DMS153 treated with DMSO at 0.1 percent for 48 hours (cell line): ENCODE results near the gene PRKCA.
A peak's percentile ranks its signal among the peaks of the same experiment; 100 is the strongest.

Experiments used
- DNase-seq: peaks from one replicate; lab custom pipeline; 2025; ENCODE audit not compliant: unreplicated experiment; lab: John Stamatoyannopoulos, UW

The PRKCA gene

DNA sequence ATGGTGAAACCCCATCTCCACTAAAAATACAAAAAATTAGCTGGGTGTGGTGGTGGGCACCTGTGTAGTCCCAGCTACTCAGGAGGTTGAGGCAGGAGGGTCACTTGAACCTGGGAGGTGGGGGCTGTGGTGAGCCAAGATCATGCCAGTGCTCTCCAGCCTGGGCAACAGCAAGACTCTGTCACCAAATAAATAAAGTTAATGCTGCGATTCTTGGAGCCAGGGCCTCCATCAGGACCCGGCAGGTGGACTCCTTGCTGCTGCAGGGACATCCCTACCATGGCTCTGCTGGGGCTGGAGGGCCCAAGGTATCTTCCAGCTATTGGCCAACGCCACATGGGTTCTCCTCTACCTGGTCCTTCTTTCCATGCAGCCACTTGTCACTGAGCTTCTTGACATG is 450.0 kb downstream of the PRKCA start:
- DNase-seq = no peak

DNA sequence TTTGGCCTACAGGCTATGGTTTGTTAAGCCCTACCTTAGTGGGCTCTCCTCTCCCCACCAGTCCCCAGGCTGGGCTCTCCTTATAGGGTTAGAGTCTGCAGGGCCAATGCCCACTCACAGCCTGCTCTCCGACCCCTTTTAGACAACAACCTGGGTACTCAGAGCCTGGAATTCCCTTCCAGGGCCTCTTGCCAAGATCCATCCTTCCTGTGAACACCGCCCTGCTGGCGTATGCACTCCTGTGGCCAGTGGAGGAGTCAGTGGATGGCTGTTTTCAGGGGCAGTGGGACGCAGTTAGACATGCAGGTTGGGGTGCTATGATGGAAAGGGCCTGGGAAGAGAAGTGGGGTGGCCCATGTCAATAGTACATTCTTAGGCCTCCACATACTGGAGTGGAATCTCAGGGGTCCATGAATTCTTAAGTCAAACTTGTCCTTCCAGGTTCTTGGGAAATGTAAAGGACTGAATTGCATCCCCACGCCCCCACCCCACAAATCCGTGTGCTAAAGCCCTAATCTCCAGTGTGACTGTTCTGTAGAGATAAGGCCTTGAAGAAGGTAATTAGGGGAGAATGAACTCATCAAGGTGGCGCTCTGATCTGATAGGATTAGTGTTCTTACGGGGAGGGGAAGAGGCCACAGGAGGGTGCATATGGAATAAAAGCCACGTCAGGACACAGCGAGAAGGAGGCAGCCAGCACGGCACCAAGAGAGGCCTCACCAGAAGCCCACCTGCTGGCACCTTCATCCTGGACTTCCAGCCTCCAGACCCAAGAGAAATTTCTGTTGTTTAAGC is 450.9 kb downstream of the PRKCA start:
- DNase-seq = no peak

DNA sequence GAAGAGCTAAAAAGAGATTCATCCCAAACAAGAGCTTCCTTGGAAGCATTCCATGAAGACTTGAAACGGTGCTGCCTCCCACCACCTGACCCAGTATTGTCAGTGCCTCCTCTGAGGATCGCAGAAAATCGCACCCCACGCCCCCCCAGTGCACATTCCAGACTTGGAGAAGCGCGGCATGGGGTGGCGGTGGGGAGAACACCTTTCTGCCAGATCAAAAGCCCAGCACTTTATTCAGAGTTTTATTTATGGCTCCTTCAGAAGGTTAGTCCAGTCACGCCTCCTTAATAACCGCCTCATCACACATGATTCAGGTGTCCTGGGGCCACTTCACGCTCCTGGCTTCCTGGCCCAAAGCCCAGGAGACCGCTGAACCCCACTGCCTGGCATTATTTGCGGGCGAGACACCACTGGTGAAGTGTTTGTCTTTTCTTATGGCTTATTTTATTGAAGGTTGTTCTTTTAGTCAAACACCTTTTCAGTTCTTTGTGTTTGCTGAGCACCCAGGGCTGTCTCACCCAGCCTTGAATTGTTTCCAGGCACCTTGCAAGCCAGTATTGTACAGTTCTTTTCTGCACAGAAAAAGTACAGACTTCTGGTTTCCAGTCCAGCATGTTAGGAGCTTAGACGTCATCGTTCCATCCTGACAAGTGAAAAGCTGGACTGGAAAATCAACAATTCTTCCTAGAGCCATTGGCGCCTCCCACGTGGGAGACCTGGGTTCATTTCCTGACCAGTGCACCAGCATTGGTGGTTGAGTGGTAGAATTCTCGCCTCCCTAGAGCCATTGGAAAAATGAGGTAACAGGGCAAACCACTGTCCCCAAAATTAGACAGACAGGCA is 452.9 kb downstream of the PRKCA start:
- DNase-seq = peak; percentile 99

DNA sequence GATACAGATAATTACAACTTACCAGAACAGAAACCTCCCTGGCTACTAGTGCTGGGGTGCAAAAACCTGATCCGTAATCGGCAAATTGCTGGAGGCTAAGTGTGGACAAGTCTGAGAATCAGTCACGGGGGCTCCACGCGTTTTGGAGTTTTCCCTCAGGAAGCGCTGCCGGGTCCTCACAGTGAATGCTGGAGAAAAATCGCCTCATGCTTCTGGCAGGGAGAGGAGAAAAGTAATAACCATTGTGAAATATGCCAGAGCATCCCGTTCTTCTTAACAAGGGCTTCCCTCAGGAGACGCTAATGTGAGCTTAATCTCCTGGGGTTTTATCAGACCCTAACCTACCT is 453.5 kb downstream of the PRKCA start:
- no peak for DNase-seq

DNA sequence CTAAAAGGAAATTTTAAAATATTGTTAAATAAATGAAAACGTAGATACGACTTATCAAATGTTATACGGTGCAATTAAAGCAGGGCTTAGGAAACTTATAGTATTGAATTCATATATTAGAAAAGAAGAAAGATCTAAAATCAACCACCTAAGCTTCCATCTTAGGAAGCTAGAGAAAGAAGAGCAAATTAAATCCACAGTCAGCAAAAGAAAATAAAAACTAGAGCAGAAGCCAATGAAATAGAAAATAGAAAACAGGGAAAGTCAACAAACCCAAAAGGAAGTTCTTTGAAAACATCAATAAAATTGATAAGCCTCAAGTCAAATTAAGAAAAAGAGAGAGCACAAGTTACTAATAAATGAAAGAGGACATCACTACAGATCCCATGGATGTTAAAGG is 457.9 kb downstream of the PRKCA start:
- no peak for DNase-seq

DNA sequence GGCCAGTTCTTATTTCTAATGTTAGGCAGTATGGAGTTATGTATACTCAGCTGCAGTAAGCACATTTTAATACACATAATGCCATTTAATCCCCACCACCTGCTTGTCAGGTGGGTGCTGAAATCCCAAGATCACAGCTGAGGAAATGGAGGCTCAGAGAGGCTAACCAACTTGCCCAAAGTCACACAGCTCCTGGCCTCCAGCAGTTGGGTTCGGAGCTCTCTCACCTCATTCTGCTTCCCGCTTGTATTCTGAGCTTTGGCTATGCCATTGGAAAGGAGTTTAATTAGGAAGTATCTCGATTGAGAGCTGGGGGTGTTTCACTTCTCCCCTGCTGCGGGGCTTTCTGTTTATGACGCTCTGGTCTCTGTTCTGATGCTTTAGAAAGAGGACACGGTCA is 459.9 kb downstream of the PRKCA start:
- DNase-seq = no peak

DNA sequence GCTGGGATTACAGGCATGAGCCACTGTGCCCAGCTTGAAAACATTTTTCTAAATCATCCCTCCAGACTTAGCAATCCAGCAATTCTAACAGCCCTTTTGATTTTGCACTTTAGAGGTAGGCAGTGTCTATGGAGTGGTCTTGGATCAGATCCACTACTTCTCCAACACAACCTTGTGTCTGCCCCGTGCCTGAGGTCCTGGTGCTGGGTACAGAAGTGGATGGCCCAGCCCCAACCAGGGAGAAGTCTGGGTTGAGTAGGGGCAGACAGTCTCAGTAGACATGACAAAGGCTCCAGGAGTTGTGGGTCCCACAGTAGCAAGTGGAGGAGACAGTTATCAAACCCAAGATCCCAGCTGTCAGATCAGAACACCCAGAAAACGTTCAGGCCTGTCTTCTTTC is 460.6 kb downstream of the PRKCA start:
- no peak for DNase-seq

DNA sequence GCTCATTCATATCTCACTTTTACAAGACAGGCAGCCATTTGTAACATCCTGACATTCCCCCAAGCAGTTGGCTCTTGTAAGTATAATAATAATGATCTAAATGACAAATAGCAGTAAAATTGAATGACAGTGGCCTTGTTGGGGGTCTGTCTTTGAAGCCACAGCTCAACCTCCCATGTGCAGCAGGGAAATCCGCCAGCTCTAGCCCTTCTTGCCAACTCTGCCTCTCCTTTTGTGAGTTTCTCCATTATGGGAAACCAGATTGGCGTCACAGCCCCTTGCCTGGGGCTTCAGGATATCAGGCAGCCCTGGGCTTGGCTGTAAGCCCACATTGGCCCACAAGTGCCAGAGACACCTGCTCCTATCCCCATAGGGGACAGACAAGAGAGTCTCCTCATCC is 462.1 kb downstream of the PRKCA start:
- peak; percentile 16 for DNase-seq

DNA sequence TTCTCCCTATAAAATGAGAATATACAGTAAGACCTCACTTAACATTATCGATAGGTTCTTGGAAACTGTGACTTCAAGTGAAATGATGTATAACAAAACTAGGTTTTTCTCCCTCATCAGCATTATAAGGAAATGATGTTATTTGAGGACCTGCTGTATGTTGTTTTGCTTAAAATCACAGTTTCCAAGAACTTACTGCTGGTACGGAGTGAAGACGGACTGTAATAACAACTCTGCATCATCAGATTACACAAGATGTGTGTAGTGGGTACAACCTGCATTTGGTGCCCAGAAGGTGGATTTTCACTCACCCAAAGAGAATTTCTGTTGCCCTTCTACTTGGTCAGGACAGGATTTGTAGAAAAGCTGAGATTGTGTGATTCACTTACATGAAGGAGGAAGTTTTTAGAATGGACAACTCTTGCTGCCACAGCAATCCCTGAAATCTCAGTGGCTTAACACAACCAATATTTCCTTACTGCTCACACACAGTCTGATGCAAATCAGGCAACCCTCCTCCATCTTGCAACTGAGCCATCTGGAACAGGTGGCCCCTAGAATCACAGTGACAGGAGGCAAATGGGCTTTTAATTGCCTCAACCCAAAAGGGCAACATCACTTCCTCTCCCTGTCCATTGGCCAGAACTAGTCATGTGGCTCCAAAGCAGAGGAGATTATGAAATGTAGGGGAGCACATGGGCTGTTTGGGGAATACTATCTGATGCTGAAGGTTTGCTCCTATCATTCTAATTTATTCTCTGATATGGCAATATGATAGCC is 464.9 kb downstream of the PRKCA start:
- no peak for DNase-seq

DNA sequence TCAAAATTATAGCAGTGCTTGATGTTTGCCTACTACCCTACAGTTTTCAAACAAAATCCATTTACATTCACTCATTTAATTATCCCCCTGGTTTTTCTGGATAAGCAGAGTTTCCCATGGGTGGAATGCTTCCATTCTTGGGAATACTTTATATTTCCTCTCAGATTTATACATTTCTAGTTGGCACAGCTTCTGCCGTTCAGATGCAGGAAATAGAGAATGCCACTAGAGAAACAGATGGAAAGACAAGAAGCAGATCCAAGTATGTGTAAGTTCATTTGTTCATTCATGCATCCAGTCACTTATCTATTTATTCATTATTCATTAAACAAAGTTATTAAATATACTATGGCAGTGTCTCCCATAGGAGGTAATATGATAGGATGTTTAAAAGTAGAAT is 467.5 kb downstream of the PRKCA start:
- DNase-seq = no peak

DNA sequence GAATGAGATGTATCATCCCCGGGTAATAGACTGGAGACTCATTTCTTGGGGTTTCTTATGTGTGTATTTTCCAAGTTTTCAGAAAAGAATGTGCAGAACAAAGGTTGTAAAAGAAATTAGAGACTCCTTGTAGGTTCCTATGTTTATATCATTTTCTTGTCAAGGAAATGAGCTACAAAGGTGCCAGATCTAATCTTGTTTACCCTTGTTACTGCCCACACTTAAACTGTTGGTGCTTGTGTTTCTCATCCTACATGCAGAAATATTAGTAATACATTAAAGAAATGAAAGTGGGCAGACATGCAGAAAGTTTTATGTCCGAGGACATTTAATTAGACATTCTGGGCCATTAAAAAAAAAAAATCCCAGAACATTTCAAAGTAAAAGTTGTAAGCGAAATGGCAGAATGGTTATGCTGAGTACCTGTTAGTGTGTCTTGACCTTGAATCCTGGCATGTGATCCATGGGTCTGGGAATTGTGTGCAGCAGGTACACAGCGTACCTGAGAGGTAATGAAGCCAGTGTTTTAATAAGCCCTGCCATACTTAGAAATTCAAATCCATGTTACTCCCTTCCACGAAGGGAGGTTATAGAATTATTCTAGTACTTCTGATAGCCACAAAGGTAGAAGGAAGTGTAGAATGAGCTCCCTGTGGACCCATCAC is 469.9 kb downstream of the PRKCA start:
- no peak for DNase-seq

DNA sequence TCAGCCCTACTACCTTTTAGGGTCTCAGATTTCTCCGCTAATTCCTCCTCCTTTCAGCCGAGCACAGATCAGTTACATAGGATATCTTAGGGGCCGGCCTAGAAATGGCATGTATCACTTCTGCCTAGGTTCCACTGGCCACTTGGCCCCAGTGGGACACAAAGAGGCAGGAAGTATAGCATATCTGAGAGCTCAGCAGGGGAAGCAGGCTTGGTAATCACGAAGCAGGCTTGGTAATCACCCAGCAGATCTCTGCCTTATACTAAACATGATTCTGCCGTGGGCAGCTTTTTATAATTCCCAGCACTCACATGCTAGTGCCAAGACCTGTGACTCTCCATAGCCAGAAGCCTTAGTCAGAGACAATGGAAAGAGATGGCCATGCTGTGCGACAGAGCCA is 472.9 kb downstream of the PRKCA start:
- no peak for DNase-seq

DNA sequence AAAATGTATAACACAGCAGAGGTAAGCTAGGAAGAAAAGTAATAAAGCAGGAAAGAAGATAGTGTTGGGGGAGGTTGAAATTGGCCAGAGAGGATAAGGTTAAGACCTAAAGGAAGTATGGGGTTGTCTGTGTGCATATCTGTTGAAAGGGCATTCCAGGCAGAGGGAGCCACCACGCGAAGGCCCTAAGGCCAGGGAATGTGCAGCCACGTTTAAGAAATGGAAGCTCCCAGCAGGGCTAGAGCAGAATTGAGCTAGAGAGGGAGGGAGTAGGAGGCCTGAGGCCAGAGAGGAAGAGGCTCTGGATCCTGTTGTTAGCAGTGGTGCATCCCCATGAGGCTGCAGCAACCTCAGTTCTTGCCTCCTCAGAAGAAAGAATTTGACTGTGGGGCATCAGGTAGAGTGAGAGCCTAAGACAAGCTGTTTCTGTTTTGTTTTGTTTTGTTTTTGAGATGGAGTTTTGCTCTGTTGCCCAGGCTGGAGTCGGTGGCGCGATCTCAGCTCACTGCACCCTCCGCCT is 473.5 kb downstream of the PRKCA start:
- no peak for DNase-seq

DNA sequence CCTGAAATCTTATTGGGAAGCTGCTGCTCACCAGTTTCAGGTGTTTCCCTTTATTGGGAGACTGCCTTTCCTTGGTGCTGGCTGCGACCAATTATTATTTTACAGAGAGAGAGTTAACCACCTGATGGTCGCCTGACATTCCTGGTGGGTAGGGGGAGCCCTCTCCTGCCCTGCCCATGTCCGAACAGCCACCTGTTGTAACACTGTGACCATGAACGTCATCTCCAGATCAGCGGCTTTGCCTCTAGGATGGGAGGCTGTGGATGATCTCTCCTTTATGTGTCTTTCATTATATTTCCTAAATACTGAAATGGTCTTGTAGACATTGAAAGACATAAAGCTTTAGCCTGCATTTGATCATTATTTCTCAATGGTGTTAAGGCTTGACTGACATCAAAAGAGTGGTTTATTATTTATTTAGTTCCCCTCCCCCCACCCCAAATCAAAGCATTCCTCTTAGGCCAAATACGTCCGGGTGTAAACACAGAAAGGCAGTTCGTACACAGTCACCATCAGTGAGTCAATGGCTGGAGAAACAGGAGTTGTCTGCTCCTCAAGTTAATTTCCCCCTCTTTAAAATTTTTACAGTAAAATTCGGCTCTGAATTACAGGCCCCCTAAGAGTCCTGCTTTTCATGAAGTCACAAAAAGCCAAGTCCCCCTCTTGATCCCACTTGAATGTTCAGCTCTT is 474.7 kb downstream of the PRKCA start:
- DNase-seq = no peak

DNA sequence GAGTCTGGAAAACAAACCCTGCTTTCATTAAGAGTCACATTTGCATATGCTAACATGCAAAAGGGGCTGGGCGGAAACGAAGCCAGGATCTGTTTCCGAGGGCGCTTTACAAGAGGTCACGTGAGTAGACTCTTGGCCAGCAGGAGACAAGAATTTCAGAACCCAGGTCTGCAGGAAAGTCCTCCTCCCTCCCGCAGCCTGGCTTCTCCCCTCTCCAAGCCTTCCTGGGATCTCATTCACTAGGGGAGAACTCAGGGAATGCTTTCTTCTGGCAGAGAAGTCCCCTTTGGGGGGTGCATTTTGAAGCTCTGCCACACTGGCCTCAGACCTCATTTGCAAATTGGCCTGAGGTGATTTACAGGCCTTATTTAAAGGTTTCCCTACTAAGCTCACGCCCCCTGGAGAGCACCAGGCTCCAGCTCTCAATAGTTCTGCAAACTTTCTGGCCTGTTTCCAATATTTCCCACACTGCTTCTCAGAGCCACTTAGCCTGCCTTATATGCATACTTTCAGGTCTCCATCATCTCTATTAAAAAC is 475.3 kb downstream of the PRKCA start:
- no peak for DNase-seq

DNA sequence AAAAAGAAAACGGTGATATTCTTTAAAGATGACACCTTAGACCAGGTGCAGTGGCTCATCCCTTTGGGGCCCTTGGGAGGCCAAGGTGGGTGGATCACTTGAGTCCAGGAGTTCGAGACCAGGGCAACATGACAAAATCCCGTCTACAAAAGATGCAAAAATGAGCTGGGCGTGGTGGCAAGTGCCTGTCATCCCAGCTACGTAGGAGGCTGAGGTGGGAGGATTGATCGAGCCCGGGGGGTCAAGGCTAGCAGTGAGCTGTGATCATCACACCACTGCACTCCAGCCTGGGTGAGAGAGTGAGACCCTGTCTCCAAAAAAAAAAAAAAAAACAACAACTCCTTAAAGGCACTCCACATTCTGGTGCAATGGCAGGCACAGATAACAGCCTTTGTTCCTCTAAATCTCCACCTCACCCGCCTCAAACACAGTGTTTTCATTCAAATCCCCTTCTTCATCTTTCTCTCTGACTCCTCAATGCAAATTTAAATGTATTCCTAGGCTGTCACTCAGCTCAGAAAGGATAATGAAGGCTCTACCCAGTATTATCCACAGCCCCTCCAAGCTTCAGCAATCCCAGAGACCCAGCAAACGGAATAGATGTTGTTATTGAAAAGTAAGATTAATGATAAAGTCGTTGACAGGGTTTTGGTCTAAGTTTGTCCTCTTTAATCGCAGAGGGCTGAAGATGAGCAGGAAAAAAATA is 476.3 kb downstream of the PRKCA start:
- DNase-seq = no peak

DNA sequence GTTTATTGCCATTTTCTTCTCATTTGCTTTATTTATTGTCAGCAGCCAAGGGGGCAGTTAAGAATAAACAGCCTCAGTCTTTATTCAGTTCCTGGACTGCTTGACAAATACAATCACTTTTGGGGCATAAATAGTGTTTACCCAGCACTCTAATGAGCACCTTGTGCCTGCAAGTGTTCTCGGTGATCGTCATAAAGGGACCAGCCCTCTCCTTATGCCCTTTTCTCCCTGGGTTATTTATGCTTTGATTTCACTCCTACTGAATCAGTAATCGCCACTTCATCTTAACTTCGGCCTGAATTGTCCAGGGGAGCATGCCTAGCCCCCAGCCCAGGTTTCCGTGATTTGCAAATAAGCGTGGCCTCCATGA is 476.8 kb downstream of the PRKCA start:
- no peak for DNase-seq

DNA sequence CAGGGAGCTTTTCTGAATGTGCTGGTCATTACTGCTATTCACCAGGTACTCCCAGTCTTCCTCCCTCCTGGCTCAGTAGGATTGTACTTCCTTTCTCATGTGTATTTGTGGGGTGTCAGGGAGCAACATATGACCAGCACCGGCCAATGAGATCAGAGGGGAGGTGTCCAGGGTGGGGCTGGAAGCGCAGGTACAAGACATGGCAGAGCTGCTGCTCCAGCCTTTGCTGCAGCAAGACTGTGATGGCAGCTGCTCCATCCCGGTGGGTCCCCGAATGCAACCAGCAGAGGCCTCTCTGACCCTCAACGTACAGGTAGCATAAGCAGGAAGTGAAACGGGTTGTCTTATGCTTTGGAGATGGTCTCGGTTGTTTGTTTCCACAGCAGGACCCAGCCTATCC is 478.7 kb downstream of the PRKCA start:
- no peak for DNase-seq

DNA sequence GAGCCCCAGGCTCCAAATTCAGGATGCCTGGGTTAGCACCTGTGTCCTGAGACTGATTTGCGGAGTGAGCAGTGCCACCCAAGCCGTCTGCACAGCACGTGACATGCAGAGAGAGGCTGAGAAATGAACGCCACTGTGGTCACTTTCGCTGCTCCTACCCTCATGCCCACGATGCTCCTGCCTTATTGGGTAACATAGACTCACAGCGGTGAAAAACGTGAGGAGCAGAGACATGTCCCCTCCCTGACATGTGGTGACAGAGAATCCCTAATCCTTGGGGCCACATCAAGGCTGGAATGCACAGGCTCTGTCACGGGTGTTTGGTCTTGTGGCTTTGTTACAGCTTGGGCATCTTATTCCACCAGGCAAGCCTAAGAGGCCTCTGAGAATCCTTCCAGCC is 480.4 kb downstream of the PRKCA start:
- DNase-seq = no peak
